Gastroesophageal sphincter (tissue), 4 donors: ENCODE measurements around the gene KRT82. TPM values are rescaled to one million over a fixed set of nuclear protein-coding genes. Genes with fewer than 3 reads are reported as not detected.

ENCODE experiments used
- ATAC-seq: fragments of 150-250 bp; one replicate; pipeline ENCODE4 v1.9.1; 2016; ENCODE audit warnings: mild to moderate bottlenecking, moderate library complexity
- H3K27ac ChIP-seq, 4 donors: fragments of 200-600 bp; sonication (generic) in 3 of 4; 1 replicate in 3 of 4; 2 replicates in 1 of 4; pipeline ENCODE4 v1.5.1; 2016 to 2019
- H3K27me3 ChIP-seq: fragments of 200-600 bp; sonication (generic); one replicate; pipeline ENCODE4 v1.5.1; 2019
- H3K36me3 ChIP-seq, 2 donors: fragments of 200-600 bp; sonication (generic); one replicate each; pipeline ENCODE4 v1.5.1; 2019; ENCODE audit warnings: control low read depth in 1 of 2
- H3K4me1 ChIP-seq, 3 donors: fragments of 200-600 bp; sonication (generic); 1 replicate in 2 of 3; 2 replicates in 1 of 3; pipeline ENCODE4 v1.5.1; 2016 to 2019; ENCODE audit warnings: control low read depth in 2 of 3
- H3K4me3 ChIP-seq, 2 donors: fragments of 200-600 bp; sonication (generic); one replicate each; pipeline ENCODE4 v1.5.1; 2019; ENCODE audit warnings: mild to moderate bottlenecking in 1 of 2, moderate library complexity in 1 of 2
- H3K9me3 ChIP-seq, 3 donors: fragments of 200-600 bp; sonication (generic); one replicate each; pipeline ENCODE4 v1.5.1; 2017 to 2019; ENCODE audit warnings: control low read depth in 2 of 3
- CTCF ChIP-seq, 4 experiments: fragments of 200-600 bp in 2 of 4; fragments of 450-650 bp in 2 of 4; sonication (generic) in 1 of 4; IDR thresholded peaks; one replicate each; pipeline ENCODE4 v1.5.1; 2017 to 2019; ENCODE audit warnings: antibody characterized with exemption in 4 of 4, mild to moderate bottlenecking in 2 of 4, moderate library complexity in 2 of 4
- EP300 ChIP-seq: sonication (generic); formaldehyde crosslinking; IDR thresholded peaks from one replicate; pipeline ENCODE4 v1.6.1; 2017; ENCODE audit warnings: antibody characterized with exemption, mild to moderate bottlenecking
- POLR2A ChIP-seq, 2 donors: fragments of 450-650 bp; IDR thresholded peaks; one replicate each; pipeline ENCODE4 v1.6.1; 2017; ENCODE audit warnings: antibody characterized with exemption in 2 of 2, mild to moderate bottlenecking in 2 of 2, moderate library complexity in 1 of 2
- POLR2AphosphoS5 ChIP-seq: sonication (generic); formaldehyde crosslinking; IDR thresholded peaks from one replicate; pipeline ENCODE4 v1.6.1; 2017; ENCODE audit warnings: antibody characterized with exemption
- WGBS, 2 donors: methylation state at CpG; one replicate each; pipeline ENCODE4 v1.1.5; 2018; ENCODE audit warnings: low coverage in 1 of 2; 5-methylcytosine and 5-hydroxymethylcytosine counted together
- total RNA-seq, 4 donors: library from RNA; depleted of rRNA; stranded (reverse); fragments of >200 nt; gene quantifications; one replicate each; pipeline ENCODE4 v1.1.0, GENCODE V29; 2016

The KRT82 gene
- total RNA-seq, 4 donors from 2014 or later = not detected

GRCh38 chr12:52403561-52403960 is 2.6 kb downstream of the KRT82 start:
- Histone ChIP-seq H3K4me3 (no peak overlapping the region), H3K4me1 (no peaks in the 10 kb centered on the region), H3K36me3 (no peaks in the 10 kb centered on the region), H3K9me3 (no peaks in the 10 kb centered on the region), H3K27me3 (peaks cover 32% of the 10 kb centered on the region), H3K27ac (no peak overlapping the region)
- ATAC-seq = no peak
- no CpG with 5 or more reads among the region's 9 CpGs for WGBS, 2 donors
- TF ChIP-seq CTCF (IDR thresholded peaks at IDR 0.05) (no peak), POLR2AphosphoS5 (no peak), EP300 (no peak), POLR2A (IDR thresholded peaks at IDR 0.05) (no peak)

DNA sequence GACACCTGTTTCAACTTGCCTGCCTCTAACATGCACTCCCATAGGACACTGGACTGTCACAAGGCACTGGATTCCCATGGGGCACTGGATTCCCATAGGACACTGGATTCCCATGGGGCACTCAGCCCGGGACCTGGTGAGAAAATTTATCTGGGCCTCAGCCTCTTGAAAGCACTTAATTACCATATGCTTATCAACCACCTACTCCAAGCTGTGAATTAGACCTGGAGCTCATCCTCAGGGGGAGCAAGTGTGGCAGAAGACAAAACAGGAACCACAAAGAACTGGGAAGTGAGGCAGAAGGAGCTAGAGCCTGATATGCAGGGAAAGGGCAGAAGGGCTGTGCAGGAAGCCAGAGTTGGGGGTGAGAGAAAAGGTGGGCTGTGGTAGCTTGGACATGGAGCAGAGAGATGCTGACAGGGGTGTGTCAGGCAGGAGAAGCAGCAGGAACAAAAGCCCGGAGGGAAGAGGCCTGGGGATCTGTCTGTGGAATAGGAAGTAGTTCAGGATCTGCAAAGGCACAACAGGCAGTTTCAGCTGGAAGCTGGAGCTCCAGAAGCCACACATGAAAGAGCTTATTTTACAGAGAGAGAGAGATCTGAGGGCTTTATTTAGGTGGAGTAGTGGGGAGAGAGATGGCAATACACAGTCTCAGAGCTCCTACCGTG is 3.1 kb downstream of the KRT82 start:
- TF ChIP-seq POLR2A (IDR thresholded peaks at IDR 0.05) (no peak), CTCF (IDR thresholded peaks at IDR 0.05) (no peak), EP300 (no peak), POLR2AphosphoS5 (no peak)
- Histone ChIP-seq H3K27ac (no peak overlapping the region), H3K27me3 (peaks cover 32% of the 10 kb centered on the region), H3K4me1 (no peaks in the 10 kb centered on the region), H3K4me3 (no peak overlapping the region), H3K9me3 (no peaks in the 10 kb centered on the region), H3K36me3 (no peaks in the 10 kb centered on the region)
- 63 to 67% methylated on average over 1 to 3 of the region's 3 CpGs for WGBS, 2 donors
- ATAC-seq = no peak

DNA sequence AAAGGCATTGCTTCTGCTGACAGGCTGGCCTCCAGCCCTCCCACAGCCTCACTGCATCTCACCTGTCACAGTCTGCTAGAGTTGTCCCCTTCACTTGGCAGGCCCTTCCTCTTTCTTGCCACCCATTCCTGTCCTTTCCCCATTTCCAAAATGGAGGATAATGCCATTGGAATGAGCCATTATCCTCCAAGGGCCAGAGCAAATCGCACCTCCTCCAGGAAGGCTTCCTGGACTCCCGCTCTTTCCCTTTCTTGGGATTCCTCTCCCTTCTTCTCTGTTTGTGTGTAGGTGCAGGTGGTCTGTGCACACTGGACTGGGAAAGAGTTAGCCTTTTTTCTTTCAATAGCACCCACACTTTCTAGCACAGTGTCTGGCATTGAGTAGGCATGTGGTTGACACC is 3.8 kb downstream of the KRT82 start:
- Histone ChIP-seq H3K4me3 (no peak overlapping the region), H3K27ac (no peak overlapping the region), H3K4me1 (no peaks in the 10 kb centered on the region), H3K9me3 (no peaks in the 10 kb centered on the region), H3K36me3 (no peaks in the 10 kb centered on the region), H3K27me3 (peaks cover 27% of the 10 kb centered on the region)
- ATAC-seq = no peak
- TF ChIP-seq CTCF (IDR thresholded peaks at IDR 0.05) (no peak), POLR2A (IDR thresholded peaks at IDR 0.05) (no peak), EP300 (no peak), POLR2AphosphoS5 (no peak)
- 100% methylated on average over 2 of the region's 2 CpGs; no CpG with 5 or more reads in 1 of the 2 donors for WGBS, 2 donors

DNA sequence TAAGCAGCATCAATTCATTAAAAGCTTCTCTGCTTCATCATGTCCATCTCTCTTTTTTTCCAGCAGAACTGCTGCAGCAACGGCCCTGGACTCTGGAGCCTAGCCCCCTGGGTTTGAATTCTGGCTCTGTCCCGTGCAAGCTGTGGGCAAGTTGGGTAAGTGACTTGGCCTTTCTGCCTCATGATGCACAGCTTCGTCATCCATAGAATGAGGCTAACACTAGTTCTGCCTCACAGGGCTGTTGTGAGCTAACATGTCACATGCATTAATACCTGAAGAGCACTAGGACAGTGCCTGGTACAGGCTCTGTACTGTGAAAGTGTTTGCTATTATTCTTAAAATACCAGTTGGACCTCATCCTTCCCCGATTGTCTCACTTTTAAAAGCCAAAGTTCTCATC is 4.2 kb downstream of the KRT82 start:
- TF ChIP-seq POLR2AphosphoS5 (no peak), EP300 (no peak), POLR2A (IDR thresholded peaks at IDR 0.05) (no peak), CTCF (IDR thresholded peaks at IDR 0.05) (no peak)
- no peak overlapping the region for H3K4me3 ChIP-seq
- H3K4me1 ChIP-seq = no peaks in the 10 kb centered on the region
- no peak overlapping the region for H3K27ac ChIP-seq
- no peaks in the 10 kb centered on the region for H3K36me3 ChIP-seq
- WGBS, 2 donors = 81 to 84% methylated on average over 4 of the region's 4 CpGs
- H3K9me3 ChIP-seq = no peaks in the 10 kb centered on the region
- ATAC-seq = no peak
- H3K27me3 ChIP-seq = peaks cover 27% of the 10 kb centered on the region

DNA sequence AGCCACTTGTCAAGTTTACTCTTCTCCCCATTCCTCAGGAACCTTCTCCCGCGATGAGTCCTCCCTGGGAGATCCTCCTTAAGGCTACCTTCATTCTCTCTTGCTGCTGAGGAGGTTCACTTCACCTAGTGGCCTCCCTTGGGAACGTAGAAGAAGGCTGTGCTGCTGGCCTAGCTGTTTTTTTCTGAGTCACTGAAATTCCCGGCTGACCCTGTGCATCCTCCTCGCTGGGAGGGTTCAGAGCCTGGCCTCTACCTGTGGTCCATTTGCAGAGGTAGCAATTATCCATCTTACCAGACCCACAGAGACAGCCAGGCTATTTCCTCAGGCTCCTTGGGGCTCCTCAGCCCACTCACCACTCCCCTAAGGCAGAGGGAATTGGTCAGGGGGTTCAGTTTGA is 4.6 kb downstream of the KRT82 start:
- no peak overlapping the region for H3K27ac ChIP-seq
- ATAC-seq = no peak
- WGBS, 2 donors = 88 to 100% methylated on average over 1 to 2 of the region's 5 CpGs
- TF ChIP-seq POLR2A (IDR thresholded peaks at IDR 0.05) (no peak), CTCF (IDR thresholded peaks at IDR 0.05) (no peak), POLR2AphosphoS5 (no peak), EP300 (no peak)
- H3K4me3 ChIP-seq = no peak overlapping the region
- H3K9me3 ChIP-seq = no peaks in the 10 kb centered on the region
- peaks cover 27% of the 10 kb centered on the region for H3K27me3 ChIP-seq
- no peaks in the 10 kb centered on the region for H3K36me3 ChIP-seq
- no peaks in the 10 kb centered on the region for H3K4me1 ChIP-seq
